Activated T-cell treated with anti-CD3 and anti-CD28 coated beads for 48 hours (primary cell): Measurements from ENCODE around the gene WAS.

ENCODE experiments used
- DNase-seq: peaks from one replicate; pipeline ENCODE4 v3.0.0-alpha.2; 2020; ENCODE audit warnings: low read depth

WAS gene

GRCh38 chrX:48711929-48712505 is 28.4 kb downstream of the WAS start:
- DNase-seq, result no peak

DNA sequence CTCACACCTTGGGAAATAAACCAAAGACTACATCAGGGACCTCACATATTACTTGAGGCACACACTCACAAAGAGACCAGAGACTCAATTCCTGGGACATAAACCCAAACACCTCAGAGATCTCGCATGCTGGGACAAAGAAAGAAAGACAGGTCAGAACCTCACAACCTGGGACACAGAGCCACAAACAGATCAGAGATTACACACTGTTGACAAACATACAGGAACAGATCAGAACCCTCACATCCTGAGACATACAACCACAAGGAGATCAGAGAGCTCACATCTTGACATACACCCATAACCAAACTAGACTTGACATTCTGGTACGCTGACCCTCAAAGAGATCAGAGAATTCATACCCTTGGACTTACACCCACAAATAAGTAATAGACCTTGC is 30.2 kb downstream of the WAS start:
- no peak for DNase-seq

- DNase-seq, result no peak
Measured at GRCh38 chrX:48714573-48714972, 31.0 kb downstream of the WAS start.

DNA sequence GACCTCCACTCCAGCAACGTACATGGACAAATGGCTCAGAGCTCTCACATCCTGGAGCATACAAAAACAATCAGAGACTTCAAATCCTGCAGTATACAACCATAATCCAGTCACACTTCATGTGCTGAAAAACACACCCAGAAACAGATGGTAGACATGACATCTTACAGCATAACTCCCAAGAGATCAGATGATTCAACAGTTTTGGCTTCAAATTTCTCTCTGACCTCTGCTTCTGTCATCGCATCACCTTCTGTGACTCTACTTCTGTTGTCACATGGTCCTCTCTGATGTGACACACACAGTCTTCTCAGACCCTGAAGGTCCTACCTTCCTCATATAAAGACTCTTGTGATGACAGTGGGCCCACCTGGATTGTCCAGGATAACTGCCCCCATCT is 31.5 kb downstream of the WAS start:
- no peak for DNase-seq

DNA sequence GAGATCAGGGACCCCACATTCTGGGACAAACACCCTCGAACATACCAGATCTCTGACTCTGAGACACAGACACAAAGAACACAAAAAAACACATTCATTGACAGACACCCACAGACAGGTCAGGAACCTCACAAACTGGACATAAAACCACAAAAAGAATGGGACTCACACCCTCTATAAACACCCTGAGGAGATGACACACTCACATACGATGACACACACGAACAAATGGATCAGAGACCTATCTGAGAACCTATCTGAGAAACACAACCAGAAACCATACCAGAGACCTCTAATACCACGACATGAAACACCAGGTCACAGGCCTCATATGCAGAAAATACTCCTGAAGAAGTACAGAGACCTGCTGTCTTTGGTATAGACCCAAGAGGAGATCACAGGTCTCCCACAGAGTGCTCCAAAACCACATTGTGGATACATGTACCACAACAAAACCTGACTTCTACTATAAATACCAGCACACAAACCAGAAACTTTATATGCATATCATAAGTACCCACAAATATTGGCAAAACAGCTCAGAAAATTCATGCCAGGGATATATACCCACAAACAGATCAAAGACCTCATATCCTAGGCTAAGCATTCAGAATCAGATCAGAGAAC is 32.4 kb downstream of the WAS start:
- DNase-seq, result no peak

DNA sequence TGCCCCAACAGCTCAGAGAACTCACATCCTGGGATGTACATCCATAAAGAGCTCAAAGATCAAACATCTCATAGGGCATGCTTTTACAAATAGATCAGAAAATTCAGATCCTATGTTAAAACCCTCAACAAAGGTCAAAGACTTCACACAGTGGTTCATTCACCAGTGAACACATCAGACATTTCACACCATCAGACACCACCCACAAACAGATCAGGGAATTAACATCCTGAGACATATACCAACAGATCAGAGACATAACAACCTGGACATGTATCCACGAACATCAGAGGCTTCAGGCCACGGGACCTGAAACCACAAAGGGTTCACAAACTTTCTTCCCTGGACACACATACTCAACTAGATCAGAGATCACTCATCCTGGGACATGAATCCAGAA is 36.4 kb downstream of the WAS start:
- DNase-seq, result no peak

DNA sequence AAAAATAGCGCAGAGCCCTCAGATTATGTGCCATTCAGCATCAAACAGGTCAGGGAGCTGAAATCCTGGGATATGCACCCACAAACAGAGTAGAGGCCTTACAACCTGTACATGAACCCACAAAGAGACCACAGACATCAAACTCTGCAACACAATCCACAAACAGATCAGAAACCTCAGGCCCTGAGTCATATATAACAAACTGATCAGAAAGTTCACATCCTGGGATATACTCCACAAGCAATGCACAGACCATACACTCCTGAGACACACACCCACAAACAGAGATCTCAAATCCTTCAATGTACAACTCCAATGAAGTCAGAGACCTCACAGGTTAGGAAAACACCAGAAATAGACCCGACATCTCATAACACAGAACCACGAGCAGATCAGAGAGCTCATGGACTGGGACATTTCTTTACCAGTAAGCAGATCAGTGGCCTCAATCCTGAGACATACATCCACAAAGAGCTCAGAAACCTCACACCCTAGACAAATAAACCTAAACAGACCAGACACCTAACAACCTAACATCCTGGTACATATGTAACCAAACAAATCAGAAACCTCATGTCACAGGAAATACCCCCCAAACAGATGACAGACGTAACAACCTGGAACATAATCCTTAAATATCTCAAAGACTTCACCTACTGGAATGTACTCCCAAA is 37.1 kb downstream of the WAS start:
- DNase-seq, result no peak

DNA sequence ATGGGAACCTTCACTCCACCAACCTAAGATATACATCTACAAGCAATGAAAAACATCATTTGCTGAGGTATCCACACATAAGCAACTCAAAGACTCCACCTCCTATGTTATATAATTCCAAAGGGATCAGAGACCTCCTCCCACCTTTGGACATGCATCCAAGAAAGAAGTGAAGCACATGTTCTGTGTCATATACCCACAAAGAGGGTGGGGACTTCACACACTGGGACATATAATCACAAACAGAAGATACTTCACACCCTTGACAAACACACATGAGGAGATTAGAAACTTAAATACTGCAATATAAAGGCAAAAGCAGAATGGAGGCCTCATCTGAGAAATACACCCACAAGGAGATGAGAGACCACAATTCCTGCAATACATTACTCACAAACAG is 38.3 kb downstream of the WAS start:
- no peak for DNase-seq

DNA sequence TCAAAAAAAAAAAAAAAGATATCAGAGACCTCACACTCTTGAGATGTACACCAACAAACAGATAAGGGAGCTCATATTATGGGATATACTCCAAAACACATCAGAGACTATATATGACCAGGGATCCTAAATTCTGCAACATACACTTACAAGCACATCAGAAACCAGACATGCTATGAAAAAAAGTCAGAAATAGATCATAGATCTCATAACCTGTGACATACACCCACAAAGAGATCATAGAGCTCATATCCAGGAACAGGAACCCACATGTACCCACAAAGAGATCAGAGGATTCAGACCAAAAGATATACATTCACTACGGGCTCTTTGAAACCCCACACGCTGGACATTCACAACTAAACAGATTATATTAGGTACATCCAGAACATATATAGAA is 43.0 kb downstream of the WAS start:
- no peak for DNase-seq

DNA sequence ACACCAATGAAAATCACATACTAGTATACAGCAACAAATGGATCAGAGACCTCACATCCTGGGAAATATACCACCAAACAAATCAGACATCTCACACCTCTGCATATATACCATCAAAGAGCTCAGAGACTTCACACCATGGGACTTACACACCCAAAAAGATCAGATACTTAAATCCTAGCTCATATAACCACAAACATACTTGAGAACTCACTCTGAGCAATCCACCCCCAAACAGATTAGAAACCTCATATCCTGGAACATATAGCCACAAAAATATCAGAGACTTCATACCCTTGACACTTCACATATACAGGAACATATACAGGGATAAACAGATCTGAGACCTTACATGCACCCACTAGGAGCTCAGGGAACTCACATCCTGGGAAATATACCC is 45.1 kb downstream of the WAS start:
- no peak for DNase-seq

GRCh38 chrX:48736303-48736702 is 52.7 kb downstream of the WAS start:
- no peak for DNase-seq

- no peak for DNase-seq
Measured at GRCh38 chrX:48736878-48737212, 53.2 kb downstream of the WAS start.

GRCh38 chrX:48737213-48737938 is 53.8 kb downstream of the WAS start:
- peak; percentile 77 for DNase-seq

- no peak for DNase-seq
Measured at GRCh38 chrX:48737940-48738339, 54.3 kb downstream of the WAS start.
